Keratinocyte (primary cell): ENCODE data around the gene NF1. TPM values are rescaled to one million over a fixed set of nuclear protein-coding genes. Genes with fewer than 3 reads are reported as not detected.

Source experiments
- DNase-seq: peaks from one replicate; pipeline ENCODE4 v3.0.0-alpha.2; 2011; ENCODE audit warnings: low read depth, missing footprints, low spot score
- FAIRE-seq: peaks from 2 replicates; lab custom pipeline; 2011; peaks lifted over from hg19 to GRCh38; lab: Jason Lieb, UNC
- H2AFZ ChIP-seq: 2 replicates; pipeline ENCODE4 v1.6.0; 2012; ENCODE audit warnings: low read length, control low read depth, inconsistent platforms; ENCODE audit not compliant: control insufficient read depth
- H3K27ac ChIP-seq: 2 replicates; pipeline ENCODE4 v1.5.1; 2011; ENCODE audit warnings: low read length; ENCODE audit not compliant: control insufficient read depth, insufficient read depth
- H3K27me3 ChIP-seq: 3 replicates; pipeline ENCODE4 v1.6.0; 2011; ENCODE audit warnings: low read length; ENCODE audit not compliant: control insufficient read depth, insufficient read depth; ENCODE audit errors: extremely low read depth
- H3K36me3 ChIP-seq, 2 experiments: 2 replicates in 1 of 2; 3 replicates in 1 of 2; pipeline ENCODE4 v1.5.1; 2011; ENCODE audit warnings: low read length in 2 of 2, mild to moderate bottlenecking in 1 of 2; ENCODE audit not compliant: control insufficient read depth in 2 of 2, insufficient read depth in 2 of 2; ENCODE audit errors: extremely low read depth in 1 of 2
- H3K4me1 ChIP-seq: 3 replicates; pipeline ENCODE4 v1.5.1; 2011; ENCODE audit warnings: low read length; ENCODE audit not compliant: control insufficient read depth, insufficient read depth; ENCODE audit errors: extremely low read depth
- H3K4me2 ChIP-seq: 3 replicates; pipeline ENCODE4 v1.6.0; 2011; ENCODE audit warnings: low read depth, low read length; ENCODE audit not compliant: control insufficient read depth, insufficient read depth; ENCODE audit errors: extremely low read depth
- H3K4me3 ChIP-seq, 3 experiments: fragments of 200-600 bp in 1 of 3; sonication (generic) in 1 of 3; 2 replicates in 2 of 3; 3 replicates in 1 of 3; pipeline ENCODE4 v1.5.1; 2011 to 2016; ENCODE audit warnings: low read length in 3 of 3, mild to moderate bottlenecking in 3 of 3, control low read depth in 2 of 3, inconsistent platforms in 1 of 3, low read depth in 1 of 3, mixed read lengths in 1 of 3, mixed run types in 1 of 3, moderate library complexity in 1 of 3; ENCODE audit not compliant: control insufficient read depth in 2 of 3, insufficient read depth in 2 of 3; ENCODE audit errors: extremely low read depth in 1 of 3
- H3K79me2 ChIP-seq: 2 replicates; pipeline ENCODE4 v1.6.0; 2012; ENCODE audit warnings: low read length; ENCODE audit not compliant: control insufficient read depth, insufficient read depth
- H3K9ac ChIP-seq: 3 replicates; pipeline ENCODE4 v1.6.0; 2011; ENCODE audit warnings: low read length; ENCODE audit not compliant: control insufficient read depth, insufficient read depth; ENCODE audit errors: extremely low read depth
- H3K9me1 ChIP-seq: 3 replicates; pipeline ENCODE4 v1.6.0; 2011; ENCODE audit warnings: low read length; ENCODE audit not compliant: control insufficient read depth, insufficient read depth; ENCODE audit errors: extremely low read depth
- H3K9me3 ChIP-seq: 2 replicates; pipeline ENCODE4 v1.5.1; 2012; ENCODE audit warnings: low read depth, low read length; ENCODE audit not compliant: control insufficient read depth
- H4K20me1 ChIP-seq: 3 replicates; pipeline ENCODE4 v1.6.0; 2011; ENCODE audit warnings: low read length; ENCODE audit not compliant: control insufficient read depth, insufficient read depth; ENCODE audit errors: extremely low read depth
- EZH2 ChIP-seq: IDR thresholded peaks from one replicate; pipeline ENCODE4 v1.6.1; 2012; ENCODE audit warnings: inconsistent platforms, mild to moderate bottlenecking, low read length, moderate library complexity
- dilution Hi-C: fragments of 300-500 bp; cut with MboI; formaldehyde crosslinking; loops from one replicate; pipeline ENCODE4 v1.7.0; 2020; ENCODE audit warnings: low sequenced_read_pairs; ENCODE audit not compliant: extremely low pct_ligation_motif_present
- polyA plus RNA-seq, 5 experiments: library from polyadenylated mRNA; depleted of rRNA in 3 of 5; stranded (reverse) in 3 of 5; stranded (forward) in 1 of 5; unstranded in 1 of 5; fragments of >200 nt; gene quantifications; 1 replicate in 1 of 5; 2 replicates in 3 of 5; 3 replicates in 1 of 5; pipeline versions ENCODE4 v1.2.1 to v1.2.3, GENCODE V29; 2011 to 2012; ENCODE audit warnings: missing spikeins in 2 of 5, low read depth in 1 of 5, low replicate concordance in 1 of 5
- TF ChIP-seq, protein P1 (sequence below), 3 experiments: IDR thresholded peaks in 1 of 3; conservative IDR thresholded peaks in 1 of 3; optimal IDR thresholded peaks in 1 of 3; 2 replicates in 2 of 3; 3 replicates in 1 of 3; pipeline versions ENCODE3 to v1.5.1; 2011; ENCODE audit warnings: low read length in 3 of 3, mild to moderate bottlenecking in 3 of 3, moderate library complexity in 2 of 3, control low read depth in 1 of 3, inconsistent platforms in 1 of 3; ENCODE audit not compliant: insufficient read depth in 2 of 3; ENCODE audit errors: extremely low read depth in 1 of 3

NF1 gene
- polyA plus RNA-seq, 1 donor (not counting 4 experiments of a cell fraction or from before 2014, with no cell fraction given) = 26.7 TPM

GRCh38 chr17:31418773-31419350 is 324.1 kb downstream of the NF1 start:
- no peaks in the 10 kb centered on the region for H3K9me1 ChIP-seq
- dilution Hi-C loops = no loop called here
- H4K20me1 ChIP-seq = no peaks in the 10 kb centered on the region
- no peaks in the 10 kb centered on the region for H3K79me2 ChIP-seq
- H3K27me3 ChIP-seq = no peaks in the 10 kb centered on the region
- H3K27ac ChIP-seq = no peak overlapping the region
- H3K4me3 ChIP-seq = no peak overlapping the region
- FAIRE-seq (no peak), DNase-seq (no peak)
- H3K9me3 ChIP-seq = no peaks in the 10 kb centered on the region
- H3K9ac ChIP-seq = no peak overlapping the region
- H3K4me2 ChIP-seq = no peak overlapping the region
- no peaks in the 10 kb centered on the region for H3K36me3 ChIP-seq
- TF ChIP-seq, protein P1, sequence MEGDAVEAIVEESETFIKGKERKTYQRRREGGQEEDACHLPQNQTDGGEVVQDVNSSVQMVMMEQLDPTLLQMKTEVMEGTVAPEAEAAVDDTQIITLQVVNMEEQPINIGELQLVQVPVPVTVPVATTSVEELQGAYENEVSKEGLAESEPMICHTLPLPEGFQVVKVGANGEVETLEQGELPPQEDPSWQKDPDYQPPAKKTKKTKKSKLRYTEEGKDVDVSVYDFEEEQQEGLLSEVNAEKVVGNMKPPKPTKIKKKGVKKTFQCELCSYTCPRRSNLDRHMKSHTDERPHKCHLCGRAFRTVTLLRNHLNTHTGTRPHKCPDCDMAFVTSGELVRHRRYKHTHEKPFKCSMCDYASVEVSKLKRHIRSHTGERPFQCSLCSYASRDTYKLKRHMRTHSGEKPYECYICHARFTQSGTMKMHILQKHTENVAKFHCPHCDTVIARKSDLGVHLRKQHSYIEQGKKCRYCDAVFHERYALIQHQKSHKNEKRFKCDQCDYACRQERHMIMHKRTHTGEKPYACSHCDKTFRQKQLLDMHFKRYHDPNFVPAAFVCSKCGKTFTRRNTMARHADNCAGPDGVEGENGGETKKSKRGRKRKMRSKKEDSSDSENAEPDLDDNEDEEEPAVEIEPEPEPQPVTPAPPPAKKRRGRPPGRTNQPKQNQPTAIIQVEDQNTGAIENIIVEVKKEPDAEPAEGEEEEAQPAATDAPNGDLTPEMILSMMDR (optimal IDR thresholded peaks at IDR 0.05 in 1 of 3, IDR thresholded peaks at IDR 0.05 in 1 of 3, conservative IDR thresholded peaks at IDR 0.05 in 1 of 3; ENCODE audit: extremely low read depth in 1 of 3, insufficient read depth in 2 of 3, low read length in 3 of 3) = no peak
- TF ChIP-seq EZH2 = no peak
- no peak overlapping the region for H2AFZ ChIP-seq
- H3K4me1 ChIP-seq = no peaks in the 10 kb centered on the region

- TF ChIP-seq, protein P1 (optimal IDR thresholded peaks at IDR 0.05 in 1 of 3, IDR thresholded peaks at IDR 0.05 in 1 of 3, conservative IDR thresholded peaks at IDR 0.05 in 1 of 3; ENCODE audit: extremely low read depth in 1 of 3, insufficient read depth in 2 of 3, low read length in 3 of 3) = no peak
- TF ChIP-seq EZH2 = no peak
- H3K4me3 ChIP-seq = no peak overlapping the region
- no peak overlapping the region for H3K27ac ChIP-seq
- no peaks in the 10 kb centered on the region for H4K20me1 ChIP-seq
- DNase-seq (no peak), FAIRE-seq (no peak)
- no peak overlapping the region for H3K9ac ChIP-seq
- H3K4me2 ChIP-seq = no peak overlapping the region
- dilution Hi-C loops = no loop called here
- H3K9me3 ChIP-seq = no peaks in the 10 kb centered on the region
- H3K4me1 ChIP-seq = no peaks in the 10 kb centered on the region
- H2AFZ ChIP-seq = no peak overlapping the region
- no peaks in the 10 kb centered on the region for H3K79me2 ChIP-seq
- no peaks in the 10 kb centered on the region for H3K27me3 ChIP-seq
- H3K36me3 ChIP-seq = no peaks in the 10 kb centered on the region
- H3K9me1 ChIP-seq = no peaks in the 10 kb centered on the region
Observed at GRCh38 chr17:31422443-31422842, 327.7 kb downstream of the NF1 start.
